K562 (cell line): Measurements from ENCODE around the gene CCL2. TPM values are rescaled to one million over a fixed set of nuclear protein-coding genes. Genes with fewer than 3 reads are reported as not detected.

Experiments
- ATAC-seq: fragments of 200-7000 bp; cut with Tn5 transposase; 3 replicates; pipeline ENCODE4 v1.9.1; 2020; ENCODE audit warnings: moderate library complexity
- BruUV-seq: library from RNA; stranded (reverse); fragments of 400-500 nt; replicated peaks from 2 replicates; lab custom pipeline; 2021; lab: Mats Ljungman, UMichigan
- CTCF ChIA-PET: fragments of 300-600 bp; formaldehyde crosslinking; extraction: SDS; loops from one replicate; lab custom pipeline; 2021; ENCODE audit warnings: low intra/inter-chr PET ratio; lab: Yijun Ruan, JAX
- POLR2A ChIA-PET: fragments of 300-600, 350-650 bp; sonication (Branson Sonifier 250); formaldehyde crosslinking; extraction: SDS; loops from one replicate; lab custom pipeline; 2021; ENCODE audit warnings: antibody characterized with exemption, inconsistent platforms; lab: Yijun Ruan, JAX
- DNase-seq, 4 experiments: peaks; one replicate each; pipeline versions ENCODE4 v3.0.0 to v3.0.0-alpha.2; 2011 to 2018; ENCODE audit warnings: low spot score in 3 of 4, mixed read lengths in 3 of 4; ENCODE audit errors: extremely low read depth in 1 of 4
- FAIRE-seq: peaks from 2 replicates; lab custom pipeline; 2011; peaks lifted over from hg19 to GRCh38; lab: Jason Lieb, UNC
- H2AFZ ChIP-seq: 2 replicates; pipeline ENCODE4 v1.6.0; 2011; ENCODE audit warnings: low read depth, low read length, control low read depth, inconsistent platforms
- H3K27ac ChIP-seq: fragments of 200-600 bp; 3 replicates; pipeline ENCODE4 v1.8.0; 2011; ENCODE audit warnings: low read depth, mild to moderate bottlenecking, control low read depth, inconsistent platforms, low read length, moderate library complexity, mixed read lengths; ENCODE audit errors: extremely low read depth
- H3K27me3 ChIP-seq, 2 experiments: fragments of 300-600 bp in 1 of 2; 2 replicates in 1 of 2; 3 replicates in 1 of 2; pipeline versions ENCODE4 v1.6.0 to v1.8.0; 2011; ENCODE audit warnings: inconsistent platforms in 2 of 2, low read length in 2 of 2, mild to moderate bottlenecking in 1 of 2, mixed read lengths in 1 of 2, moderate library complexity in 1 of 2; ENCODE audit not compliant: control insufficient read depth in 2 of 2, insufficient read depth in 2 of 2
- H3K36me3 ChIP-seq: fragments of 300-600 bp; 3 replicates; pipeline ENCODE4 v1.8.0; 2011; ENCODE audit warnings: mild to moderate bottlenecking, low read length, inconsistent platforms; ENCODE audit not compliant: control insufficient read depth, insufficient read depth
- H3K4me1 ChIP-seq, 2 experiments: fragments of 200-600 bp in 1 of 2; replicated peaks in 1 of 2; 2 replicates in 1 of 2; 3 replicates in 1 of 2; pipeline versions ENCODE4 v1.5.1 to v1.8.0; 2011; ENCODE audit warnings: inconsistent platforms in 2 of 2, low read length in 2 of 2, mild to moderate bottlenecking in 1 of 2, mixed read lengths in 1 of 2, moderate library complexity in 1 of 2; ENCODE audit not compliant: control insufficient read depth in 2 of 2, insufficient read depth in 2 of 2
- H3K4me2 ChIP-seq: 2 replicates; pipeline ENCODE4 v1.6.1; 2011; ENCODE audit warnings: low read length, control low read depth, inconsistent platforms, mixed read lengths; ENCODE audit not compliant: insufficient read depth
- H3K4me3 ChIP-seq: fragments of 200-600 bp; sonication (generic), shearing (Covaris generic); 2 replicates; pipeline ENCODE4 v1.5.1; 2016; ENCODE audit warnings: control low read depth, inconsistent platforms
- H3K79me2 ChIP-seq: fragments of 200-600 bp; 3 replicates; pipeline ENCODE4 v1.8.0; 2011; ENCODE audit warnings: low read length, inconsistent platforms; ENCODE audit not compliant: control insufficient read depth, insufficient read depth
- H3K9ac ChIP-seq, 2 experiments: 2 replicates each; pipeline versions ENCODE4 v1.6.0 to v1.6.1; 2011; ENCODE audit warnings: low read depth in 2 of 2, low read length in 2 of 2, control low read depth in 1 of 2, inconsistent platforms in 1 of 2, mild to moderate bottlenecking in 1 of 2, mixed read lengths in 1 of 2; ENCODE audit not compliant: insufficient read depth in 1 of 2
- H3K9me1 ChIP-seq: one replicate; pipeline ENCODE4 v1.6.0; 2011; ENCODE audit warnings: inconsistent platforms, mild to moderate bottlenecking, low read length, moderate library complexity; ENCODE audit not compliant: control insufficient read depth, insufficient read depth
- H3K9me3 ChIP-seq: replicated peaks from 2 replicates; pipeline ENCODE4 v1.5.1; 2011; ENCODE audit warnings: low read depth, low read length, inconsistent platforms; ENCODE audit not compliant: control insufficient read depth, insufficient read depth
- H4K20me1 ChIP-seq: replicated peaks from 2 replicates; pipeline ENCODE4 v1.6.1; 2011; ENCODE audit warnings: low read length, inconsistent platforms, mixed read lengths; ENCODE audit not compliant: control insufficient read depth, insufficient read depth
- CHCHD3 ChIP-seq: fragments of 250-450 bp; sonication (Bioruptor Pico); IDR thresholded peaks from 2 replicates; pipeline ENCODE4 v2.1.2; 2022; ENCODE audit warnings: mild to moderate bottlenecking
- ESRRB ChIP-seq: fragments of 250-450 bp; sonication (Bioruptor Pico); IDR thresholded peaks from 2 replicates; pipeline ENCODE4 v1.5.0; 2020; ENCODE audit warnings: mild to moderate bottlenecking, moderate library complexity, borderline replicate concordance
- HMG20B ChIP-seq: fragments of 250-450 bp; sonication (Bioruptor Pico); IDR thresholded peaks from 2 replicates; pipeline ENCODE4 v1.5.0; 2021; ENCODE audit warnings: mild to moderate bottlenecking
- HMGXB4 ChIP-seq: sonication (generic); formaldehyde crosslinking; IDR thresholded peaks from 2 replicates; pipeline ENCODE4 v1.8.1; 2023; ENCODE audit warnings: mild to moderate bottlenecking, missing genetic modification reagents
- HNRNPLL ChIP-seq: fragments of 200-400 bp; formaldehyde crosslinking; IDR thresholded peaks from 2 replicates; pipeline ENCODE4 v1.6.1; 2017; ENCODE audit warnings: low read length, low read depth, mild to moderate bottlenecking; ENCODE audit not compliant: poor library complexity, severe bottlenecking
- MAFF ChIP-seq: IDR thresholded peaks from 2 replicates; pipeline ENCODE4 v1.6.1; 2012; ENCODE audit warnings: low read length, improper control_type of control experiment
- NELFE ChIP-seq: IDR thresholded peaks from 2 replicates; pipeline ENCODE4 v1.6.1; 2011; ENCODE audit warnings: mild to moderate bottlenecking; ENCODE audit not compliant: insufficient read depth, insufficient read length
- PHF20 ChIP-seq: fragments of 450-650 bp; IDR thresholded peaks from 2 replicates; pipeline ENCODE4 v1.6.1; 2018; ENCODE audit not compliant: partially characterized antibody
- SMAD4 ChIP-seq: fragments of 250-450 bp; sonication (Bioruptor Pico); conservative IDR thresholded peaks from 2 replicates; pipeline ENCODE4 v1.8.0; 2021; ENCODE audit warnings: inconsistent platforms, mild to moderate bottlenecking, moderate library complexity
- THRAP3 ChIP-seq: fragments of 450-650 bp; IDR thresholded peaks from 2 replicates; pipeline ENCODE4 v1.6.1; 2016; ENCODE audit warnings: mild to moderate bottlenecking, inconsistent platforms, borderline replicate concordance
- UBTF ChIP-seq, 2 experiments: IDR thresholded peaks; 2 replicates each; pipeline ENCODE4 v1.6.1; 2012; ENCODE audit warnings: improper control_type of control experiment in 2 of 2, low read depth in 2 of 2, low read length in 2 of 2, borderline replicate concordance in 1 of 2
- ZBTB2 ChIP-seq: fragments of 450-650 bp; IDR thresholded peaks from 2 replicates; pipeline ENCODE4 v1.6.1; 2016; ENCODE audit warnings: antibody characterized with exemption
- ZNF518B ChIP-seq: fragments of 250-450 bp; sonication (Bioruptor Pico); IDR thresholded peaks from 2 replicates; pipeline ENCODE4 v1.5.0; 2021; ENCODE audit warnings: mild to moderate bottlenecking, moderate library complexity
- in situ Hi-C: fragments of 300-500 bp; cut with MboI; formaldehyde crosslinking; loops from 4 replicates; pipeline ENCODE4 v1.15.0; 2018; ENCODE audit warnings: inconsistent platforms, mixed read lengths
- intact Hi-C: fragments of 100-400 bp; cut with micrococcal nuclease; formaldehyde crosslinking; loops from 2 replicates; pipeline ENCODE4 v1.14.2; 2022
- polyA plus RNA-seq, 8 experiments: library from polyadenylated mRNA; depleted of rRNA in 4 of 8; stranded (reverse) in 5 of 8; unstranded in 3 of 8; fragments of >200 nt; fragmentation: Nextera tagmentation in 2 of 8; fragmentation: Illumina TruSeq in 1 of 8; extraction: Ambion mirVana in 2 of 8; extraction: Trizol in 1 of 8; gene quantifications; 2 replicates each; pipeline versions ENCODE4 v1.2.1 to v1.2.3, GENCODE V29; 2011 to 2014; ENCODE audit warnings: inconsistent platforms in 1 of 8, missing spikeins in 1 of 8
- total RNA-seq, 7 experiments: library from RNA; depleted of rRNA in 6 of 7; stranded (reverse); fragments of >200 nt in 6 of 7; fragmentation: Illumina TruSeq in 2 of 7; extraction: Trizol in 2 of 7; gene quantifications; 2 replicates each; pipeline versions ENCODE4 v1.2.1 to v1.2.3, GENCODE V29; 2011 to 2021; ENCODE audit warnings: low replicate concordance in 1 of 7

CCL2 gene
- total and polyA plus RNA-seq, 9 of the 15 experiments (the other 6 are each of a cell fraction or from before 2014, with no cell fraction given) = 0.54 to 5.4 (median 0.88) TPM

GRCh38 chr17:34257986-34258326 lies 2.9 kb downstream of the CCL2 start (continued):
- TF ChIP-seq ZNF518B (CRISPR knock-in tag) (no peak), HMGXB4 (CRISPR knock-in tag) (no peak)

- no peak for TF ChIP-seq NELFE
- TF ChIP-seq MAFF = no peak
- no peak for TF ChIP-seq ESRRB (CRISPR knock-in tag)
- TF ChIP-seq CHCHD3 = no peak
- no peak for TF ChIP-seq PHF20
- no peak for TF ChIP-seq HMG20B (CRISPR knock-in tag)
- no peak for TF ChIP-seq UBTF (IDR thresholded peaks at IDR 0.05; ENCODE audit: borderline replicate concordance in 1 of 2, low read depth in 2 of 2, low read length in 2 of 2)
- TF ChIP-seq THRAP3 = no peak
- TF ChIP-seq SMAD4 (CRISPR knock-in tag) = no peak
- TF ChIP-seq ZBTB2 = no peak
- no peak for TF ChIP-seq HNRNPLL
- Histone ChIP-seq H3K27ac (no peak overlapping the region), H3K4me1 (peaks cover 0 to 8% of the 10 kb centered on the region in 2 experiments; a peak in 3 of 5 replicates), H3K9me3 (no peaks in the 10 kb centered on the region), H3K4me3 (no peak overlapping the region), H3K9ac (no peak overlapping the region), H3K27me3 (no peaks in the 10 kb centered on the region; a peak in 1 of 5 replicates), H3K36me3 (no peaks in the 10 kb centered on the region), H3K79me2 (no peaks in the 10 kb centered on the region), H2AFZ (no peak overlapping the region), H3K4me2 (no peak overlapping the region), H4K20me1 (0 out of 2 replicates have a peak, but pooled peaks cover 2% of the 10 kb centered on the region), H3K9me1 (no peaks in the 10 kb centered on the region)
- ChIA-PET CTCF (no interaction called here), POLR2A (no interaction called here)
- no peak for FAIRE-seq
- intact Hi-C loops = no loop called here
- no peak for DNase-seq
- no peak for ATAC-seq
- in situ Hi-C loops = no loop called here
- BruUV-seq = no TSS peak
These were observed 4.1 kb downstream of the CCL2 start for GRCh38 chr17:34259146-34259545.
